HepG2 (cell line): ENCODE data around the gene BRCA2. TPM values are rescaled to one million over a fixed set of nuclear protein-coding genes. Genes with fewer than 3 reads are reported as not detected.

Source experiments
- BATF2 ChIP-seq: sonication (generic); formaldehyde crosslinking; IDR thresholded peaks from 2 replicates; pipeline ENCODE4 v1.8.0; 2022; ENCODE audit warnings: mild to moderate bottlenecking, missing genetic modification reagents, moderate library complexity
- BORCS8-MEF2B ChIP-seq: sonication (generic); formaldehyde crosslinking; IDR thresholded peaks from 2 replicates; pipeline ENCODE4 v1.8.0; 2022; ENCODE audit warnings: mild to moderate bottlenecking, missing genetic modification reagents
- BRD4 ChIP-seq: sonication (generic); formaldehyde crosslinking; IDR thresholded peaks from 2 replicates; pipeline ENCODE4 v1.4.0; 2020; ENCODE audit warnings: missing genetic modification reagents
- DPF2 ChIP-seq: sonication (generic); formaldehyde crosslinking; IDR thresholded peaks from 2 replicates; pipeline ENCODE4 v1.4.0; 2020; ENCODE audit warnings: mild to moderate bottlenecking, low read depth, missing genetic modification reagents, borderline replicate concordance
- FOXO1 ChIP-seq: sonication (generic); formaldehyde crosslinking; IDR thresholded peaks from 2 replicates; pipeline ENCODE4 v1.4.0; 2020; ENCODE audit warnings: missing genetic modification reagents
- HNF4A ChIP-seq: sonication (generic); formaldehyde crosslinking; IDR thresholded peaks from 2 replicates; pipeline ENCODE4 v1.4.0; 2020; ENCODE audit warnings: missing genetic modification reagents
- KAT7 ChIP-seq: IDR thresholded peaks from 2 replicates; pipeline ENCODE4 v1.6.1; 2018; ENCODE audit warnings: borderline replicate concordance, missing compliant biosample characterization
- MXI1 ChIP-seq: IDR thresholded peaks from 3 replicates; pipeline ENCODE4 v1.6.1; 2012; ENCODE audit warnings: low read depth, low read length, inconsistent platforms, borderline replicate concordance
- NFRKB ChIP-seq: fragments of 450-650 bp; IDR thresholded peaks from 2 replicates; pipeline ENCODE4 v1.6.1; 2017
- NFYC ChIP-seq: IDR thresholded peaks from 2 replicates; pipeline ENCODE4 v1.6.1; 2016; ENCODE audit warnings: missing genetic modification reagents, missing compliant biosample characterization
- PCBP2 ChIP-seq: fragments of 200-400 bp; formaldehyde crosslinking; optimal IDR thresholded peaks from 2 replicates; pipeline ENCODE3; 2018; ENCODE audit warnings: low read length, low read depth; ENCODE audit not compliant: poor library complexity, severe bottlenecking
- RFX1 ChIP-seq: fragments of 450-650 bp; IDR thresholded peaks from 2 replicates; pipeline ENCODE4 v1.6.1; 2017
- TAF15 ChIP-seq: fragments of 200-400 bp; formaldehyde crosslinking; IDR thresholded peaks from one replicate; pipeline ENCODE4 v1.6.1; 2018; ENCODE audit warnings: mild to moderate bottlenecking, low read depth, low read length; ENCODE audit not compliant: poor library complexity, severe bottlenecking
- THRA ChIP-seq: sonication (generic); formaldehyde crosslinking; IDR thresholded peaks from 2 replicates; pipeline ENCODE4 v1.4.0; 2020; ENCODE audit warnings: missing genetic modification reagents, borderline replicate concordance
- XRCC5 ChIP-seq: fragments of 200-400 bp; formaldehyde crosslinking; optimal IDR thresholded peaks from 2 replicates; pipeline ENCODE3; 2017; ENCODE audit warnings: mild to moderate bottlenecking, low read length
- ZFP36 ChIP-seq: fragments of 150-350 bp; IDR thresholded peaks from 2 replicates; pipeline ENCODE4 v1.6.1; 2018; ENCODE audit warnings: borderline replicate concordance, low read length, low read depth; ENCODE audit not compliant: partially characterized antibody
- ZFP91 ChIP-seq: sonication (generic); formaldehyde crosslinking; IDR thresholded peaks from 2 replicates; pipeline ENCODE4 v1.9.0; 2022; ENCODE audit warnings: missing genetic modification reagents, mild to moderate bottlenecking, borderline replicate concordance
- ZFY ChIP-seq: sonication (generic); formaldehyde crosslinking; IDR thresholded peaks from 2 replicates; pipeline ENCODE4 v1.4.0; 2020; ENCODE audit warnings: missing genetic modification reagents
- ZKSCAN1 ChIP-seq: fragments of 150-350 bp; IDR thresholded peaks from 2 replicates; pipeline ENCODE4 v1.6.1; 2014; ENCODE audit warnings: low read length
- ZNF143 ChIP-seq: sonication (generic); formaldehyde crosslinking; IDR thresholded peaks from 2 replicates; pipeline ENCODE4 v1.4.0; 2020; ENCODE audit warnings: missing genetic modification reagents
- ZNF350 ChIP-seq: sonication (generic); formaldehyde crosslinking; IDR thresholded peaks from 2 replicates; pipeline ENCODE4 v1.4.0; 2020; ENCODE audit warnings: mild to moderate bottlenecking, low read depth, missing genetic modification reagents, borderline replicate concordance
- ZNF468 ChIP-seq: sonication (generic); formaldehyde crosslinking; IDR thresholded peaks from 2 replicates; pipeline ENCODE4 v1.8.0; 2022; ENCODE audit warnings: mild to moderate bottlenecking, moderate library complexity, missing genetic modification reagents
- ZNF607 ChIP-seq: sonication (generic); formaldehyde crosslinking; IDR thresholded peaks from 2 replicates; pipeline ENCODE4 v1.5.1; 2020; ENCODE audit warnings: missing genetic modification reagents, mild to moderate bottlenecking, borderline replicate concordance
- ZNF678 ChIP-seq: sonication (generic); formaldehyde crosslinking; IDR thresholded peaks from 2 replicates; pipeline ENCODE4 v1.4.0; 2020; ENCODE audit warnings: mild to moderate bottlenecking, missing genetic modification reagents
- ZNF7 ChIP-seq: IDR thresholded peaks from 2 replicates; pipeline ENCODE4 v1.6.1; 2016; ENCODE audit warnings: missing biosample characterization, missing genetic modification reagents
- ZNF792 ChIP-seq: IDR thresholded peaks from 2 replicates; pipeline ENCODE4 v1.6.1; 2016
- polyA plus RNA-seq, 8 experiments: library from polyadenylated mRNA; depleted of rRNA in 3 of 8; stranded (reverse) in 7 of 8; unstranded in 1 of 8; fragments of >200 nt; fragmentation: Illumina TruSeq in 4 of 8; extraction: Trizol in 4 of 8; gene quantifications; 2 replicates each; pipeline versions ENCODE4 v1.2.1 to v1.2.3, GENCODE V29; 2011 to 2016; ENCODE audit warnings: low read depth in 4 of 8, missing spikeins in 1 of 8, mixed read lengths in 1 of 8; ENCODE audit not compliant: insufficient read depth in 1 of 8
- total RNA-seq, 5 experiments: library from RNA; depleted of rRNA; stranded (reverse); fragments of >200 nt; fragmentation: Illumina TruSeq; extraction: Trizol; gene quantifications; 2 replicates each; pipeline ENCODE4 v1.2.3, GENCODE V29; 2016; ENCODE audit warnings: low read depth in 1 of 5

The BRCA2 gene
- total and polyA plus RNA-seq, 2 of the 13 experiments (the other 11 are each of a cell fraction or from before 2014, with no cell fraction given), result 3.1 to 24.6 TPM

- no peak for TF ChIP-seq HNF4A
- peak; percentile 16; the same call in 1 of the 2 replicates for TF ChIP-seq ZNF143 (CRISPR knock-in tag)
- TF ChIP-seq BORCS8-MEF2B (CRISPR knock-in tag), result peak; percentile 80
- no peak for TF ChIP-seq PCBP2
- no peak for TF ChIP-seq NFRKB
- TF ChIP-seq KAT7 (CRISPR knock-in tag), result peak; percentile 48; the same call in 1 of the 2 replicates
- no peak for TF ChIP-seq TAF15
- TF ChIP-seq FOXO1, result peak; percentile 28; the same call in 1 of the 2 replicates
- TF ChIP-seq ZNF678 (CRISPR knock-in tag), result 0 out of 2 replicates have a peak, but pooled peaks have one; percentile 43
- TF ChIP-seq THRA, result no peak
- no peak for TF ChIP-seq ZNF7
- no peak for TF ChIP-seq ZKSCAN1
- peak; percentile 62; the same call in 1 of the 2 replicates for TF ChIP-seq ZNF792
- no peak for TF ChIP-seq RFX1
- peak; percentile 52; the same call in 1 of the 2 replicates for TF ChIP-seq ZNF607 (CRISPR knock-in tag)
- no peak; the same call in none of the 2 replicates for TF ChIP-seq BRD4 (CRISPR knock-in tag)
- peak; percentile 77; the same call in 1 of the 2 replicates for TF ChIP-seq ZFP91
- TF ChIP-seq ZFP36, result no peak
- peak; percentile 97 for TF ChIP-seq ZFY (CRISPR knock-in tag)
- no peak for TF ChIP-seq NFYC (CRISPR knock-in tag)
- no peak for TF ChIP-seq BATF2 (CRISPR knock-in tag)
- 0 out of 2 replicates have a peak, but pooled peaks have one; percentile 74 for TF ChIP-seq ZNF468 (CRISPR knock-in tag)
- TF ChIP-seq DPF2 (CRISPR knock-in tag), result no peak
- no peak for TF ChIP-seq XRCC5
- TF ChIP-seq MXI1, result peak; percentile 93
- TF ChIP-seq ZNF350 (CRISPR knock-in tag), result peak; percentile 29; the same call in 1 of the 2 replicates
Measured at GRCh38 chr13:32315238-32316027, at the start of gene BRCA2, which contains the start of gene ZAR1L (continued).
